ES-I3 (cell line): ENCODE results near the gene TAMALIN.

Source experiments
- H3K36me3 ChIP-seq: 2 replicates; pipeline ENCODE4 v1.6.1; 2013; ENCODE audit warnings: mild to moderate bottlenecking, low read length, control low read depth, moderate library complexity; ENCODE audit not compliant: insufficient read depth
- H3K4me1 ChIP-seq: 2 replicates; pipeline ENCODE4 v1.6.1; 2013; ENCODE audit warnings: mild to moderate bottlenecking, control low read depth, low read length; ENCODE audit not compliant: insufficient read depth
- H3K9ac ChIP-seq: 2 replicates; pipeline ENCODE4 v1.6.1; 2013; ENCODE audit warnings: low read depth, mild to moderate bottlenecking, low read length, moderate library complexity
- H3K9me3 ChIP-seq: 2 replicates; pipeline ENCODE4 v1.6.1; 2013; ENCODE audit warnings: mild to moderate bottlenecking, low read length, moderate library complexity; ENCODE audit not compliant: control insufficient read depth, insufficient read depth

Gene TAMALIN

DNA sequence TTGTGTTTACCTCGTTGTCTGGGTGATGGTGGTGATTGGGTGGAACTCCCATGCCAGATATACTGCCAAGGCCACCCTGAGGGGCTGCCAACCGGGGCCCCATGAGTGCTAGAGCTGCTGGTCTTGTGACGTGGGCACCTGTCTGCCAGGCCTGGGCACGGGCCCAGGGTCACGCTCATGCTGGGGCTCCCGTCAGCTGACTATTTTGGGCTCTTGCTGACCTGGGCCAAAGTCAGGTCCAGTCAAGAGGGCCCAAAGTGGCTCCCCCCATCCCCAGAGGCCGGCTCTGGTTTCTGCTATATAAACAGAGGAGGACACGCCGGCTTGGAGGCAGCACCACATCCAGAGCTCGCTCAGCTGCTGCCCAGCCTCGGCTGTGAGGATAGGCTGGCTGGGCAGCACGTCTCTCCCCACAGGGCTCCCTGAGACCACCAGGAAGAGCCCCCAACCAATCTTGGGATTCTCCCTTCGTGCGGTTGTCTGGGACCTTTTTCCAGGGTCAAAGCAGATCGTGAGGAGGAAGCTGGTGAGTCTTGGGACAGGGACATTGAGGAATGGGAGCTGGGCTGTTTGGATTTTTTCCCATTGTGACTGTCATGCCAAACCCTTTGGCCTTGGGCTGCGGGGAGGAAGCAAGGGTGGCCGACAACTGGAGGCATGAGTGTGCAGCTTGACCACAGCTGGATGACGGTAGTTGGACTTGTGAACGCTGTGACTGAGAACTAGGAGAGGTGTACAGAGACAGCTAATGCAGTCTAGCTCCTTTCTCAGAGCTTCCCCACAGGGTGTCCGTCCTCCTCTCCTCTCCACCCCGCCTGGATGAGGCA lies 36.9 kb downstream of the TAMALIN start:
- H3K9me3 ChIP-seq, result no peaks in the 10 kb centered on the region
- H3K9ac ChIP-seq, result no peak overlapping the region
- no peaks in the 10 kb centered on the region; the same call in 1 of the 2 replicates for H3K36me3 ChIP-seq
- H3K4me1 ChIP-seq, result peaks cover 5% of the 10 kb centered on the region; the same call in 1 of the 2 replicates

DNA sequence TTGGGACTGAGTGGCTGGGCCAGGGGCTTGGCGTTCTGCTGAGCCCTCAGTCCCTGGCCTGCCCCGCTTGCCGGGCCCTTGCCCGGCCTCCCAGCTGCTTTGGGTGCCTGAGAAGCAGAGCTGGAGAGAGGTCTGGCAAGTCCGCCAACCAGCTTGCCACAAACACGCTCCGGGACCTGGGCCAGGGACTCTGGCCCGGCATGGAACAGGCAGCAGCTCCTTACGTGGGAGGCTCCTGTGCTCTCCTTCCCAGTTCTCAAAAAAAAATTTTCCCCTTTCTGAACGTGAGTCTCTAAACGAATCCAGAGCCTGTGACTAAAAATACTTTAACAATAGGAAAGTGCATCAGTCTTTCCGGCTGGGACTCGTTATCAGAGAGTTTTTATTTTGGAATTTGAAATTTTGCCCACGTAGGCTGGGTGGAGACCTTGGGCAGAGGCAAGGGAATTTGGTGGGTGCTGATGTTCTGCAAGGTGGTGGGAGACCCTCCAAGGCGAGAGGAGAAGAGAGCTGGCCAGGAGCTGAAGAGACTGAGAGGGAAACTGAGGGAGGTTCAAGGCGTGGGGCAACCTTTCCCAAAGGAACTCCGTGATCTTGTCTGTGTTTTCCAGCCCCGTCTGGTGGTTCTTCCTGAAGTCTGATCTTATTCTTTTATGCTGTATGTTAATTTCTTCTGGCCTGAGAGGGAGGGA lies 37.7 kb downstream of the TAMALIN start:
- Histone ChIP-seq H3K9ac (no peak overlapping the region), H3K9me3 (no peaks in the 10 kb centered on the region), H3K4me1 (peaks cover 5% of the 10 kb centered on the region; the same call in 1 of the 2 replicates), H3K36me3 (no peaks in the 10 kb centered on the region; the same call in 1 of the 2 replicates)

DNA sequence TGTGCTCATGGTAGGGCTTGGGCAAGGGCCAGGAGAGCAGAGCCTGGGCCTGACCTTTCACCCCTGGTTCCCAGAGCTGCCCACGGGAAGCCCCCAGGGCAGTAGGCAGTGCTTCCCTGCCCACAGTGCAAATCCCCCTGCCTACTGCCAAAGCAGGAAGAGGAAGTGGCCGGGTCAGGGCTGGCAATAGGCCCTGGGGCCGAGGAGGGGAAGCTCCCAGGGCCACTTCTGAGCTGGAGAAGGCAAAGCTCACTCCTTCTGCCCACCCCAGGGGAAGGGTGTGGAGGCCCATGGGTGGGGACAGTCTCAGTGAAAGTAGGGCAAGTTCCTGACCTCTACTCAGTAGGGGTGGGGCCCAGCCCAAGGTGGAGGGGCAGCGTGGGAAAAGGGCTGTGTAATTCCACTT lies 39.1 kb downstream of the TAMALIN start:
- no peaks in the 10 kb centered on the region; the same call in 1 of the 2 replicates for H3K36me3 ChIP-seq
- no peak overlapping the region for H3K9ac ChIP-seq
- peaks cover 10% of the 10 kb centered on the region for H3K4me1 ChIP-seq
- H3K9me3 ChIP-seq, result no peaks in the 10 kb centered on the region

DNA sequence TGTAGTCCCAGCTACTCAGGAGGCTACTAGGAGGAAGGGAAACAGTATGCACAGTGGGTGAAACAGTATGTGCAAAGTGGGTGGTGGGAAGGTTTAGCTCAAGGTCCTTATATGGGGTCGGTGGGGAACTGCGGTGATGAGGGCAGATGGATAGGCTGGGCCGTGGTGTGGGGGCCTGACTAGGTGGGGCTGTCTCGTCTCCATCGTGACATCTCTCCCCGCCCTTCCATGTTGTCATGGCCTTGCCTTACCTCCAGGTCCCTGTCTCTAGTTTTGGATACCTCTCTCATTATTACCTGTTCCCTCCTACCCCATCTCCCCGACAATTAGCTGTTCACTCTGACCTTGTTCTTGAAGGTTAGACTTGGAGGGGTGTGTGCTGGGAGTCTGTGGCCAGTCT lies 40.1 kb downstream of the TAMALIN start:
- Histone ChIP-seq H3K36me3 (no peaks in the 10 kb centered on the region; the same call in 1 of the 2 replicates), H3K4me1 (peaks cover 4% of the 10 kb centered on the region), H3K9me3 (no peaks in the 10 kb centered on the region), H3K9ac (no peak overlapping the region)

DNA sequence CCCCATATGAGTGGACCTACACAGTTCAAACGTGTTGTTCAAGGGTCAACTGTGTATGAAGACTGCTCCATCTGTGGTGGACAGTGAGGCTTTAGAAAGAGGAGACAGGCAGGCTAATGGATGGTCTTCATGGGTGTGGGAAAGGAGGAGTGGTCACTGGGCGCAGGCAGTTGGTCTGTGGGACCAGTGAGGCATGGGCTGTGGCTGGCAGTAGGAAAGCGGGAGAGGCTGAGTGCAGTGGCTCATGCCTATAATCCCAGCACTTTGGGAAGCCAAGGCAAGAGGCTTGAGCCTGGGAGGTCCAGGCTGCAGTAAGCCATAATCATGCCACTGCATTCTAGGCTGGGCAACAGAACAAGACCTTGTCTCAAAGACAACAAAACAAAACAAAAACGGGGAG lies 42.5 kb downstream of the TAMALIN start:
- Histone ChIP-seq H3K9me3 (no peaks in the 10 kb centered on the region), H3K4me1 (peaks cover 8% of the 10 kb centered on the region), H3K36me3 (no peaks in the 10 kb centered on the region), H3K9ac (no peak overlapping the region)

DNA sequence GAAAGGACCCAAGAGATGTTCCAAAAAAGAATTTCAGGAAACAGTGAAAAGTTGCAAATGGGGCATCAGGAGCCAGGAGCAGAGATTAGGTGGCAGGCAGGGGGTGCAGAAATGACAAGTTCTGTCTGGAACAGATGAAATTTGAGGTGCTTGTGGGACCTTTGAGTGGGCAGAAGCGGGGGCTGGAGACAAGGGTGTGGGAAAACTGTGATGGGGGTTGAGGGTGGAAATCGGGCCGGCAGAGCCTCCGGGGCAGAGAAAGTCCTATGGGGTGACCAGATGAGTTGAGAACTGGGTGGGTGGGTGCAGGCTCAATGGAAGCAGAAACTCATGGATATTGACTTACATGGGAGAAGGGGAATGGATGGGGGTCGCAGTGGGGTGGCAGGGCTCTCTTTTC lies 42.9 kb downstream of the TAMALIN start:
- H3K9me3 ChIP-seq, result no peaks in the 10 kb centered on the region
- H3K9ac ChIP-seq, result no peak overlapping the region
- peaks cover 8% of the 10 kb centered on the region for H3K4me1 ChIP-seq
- H3K36me3 ChIP-seq, result no peaks in the 10 kb centered on the region

DNA sequence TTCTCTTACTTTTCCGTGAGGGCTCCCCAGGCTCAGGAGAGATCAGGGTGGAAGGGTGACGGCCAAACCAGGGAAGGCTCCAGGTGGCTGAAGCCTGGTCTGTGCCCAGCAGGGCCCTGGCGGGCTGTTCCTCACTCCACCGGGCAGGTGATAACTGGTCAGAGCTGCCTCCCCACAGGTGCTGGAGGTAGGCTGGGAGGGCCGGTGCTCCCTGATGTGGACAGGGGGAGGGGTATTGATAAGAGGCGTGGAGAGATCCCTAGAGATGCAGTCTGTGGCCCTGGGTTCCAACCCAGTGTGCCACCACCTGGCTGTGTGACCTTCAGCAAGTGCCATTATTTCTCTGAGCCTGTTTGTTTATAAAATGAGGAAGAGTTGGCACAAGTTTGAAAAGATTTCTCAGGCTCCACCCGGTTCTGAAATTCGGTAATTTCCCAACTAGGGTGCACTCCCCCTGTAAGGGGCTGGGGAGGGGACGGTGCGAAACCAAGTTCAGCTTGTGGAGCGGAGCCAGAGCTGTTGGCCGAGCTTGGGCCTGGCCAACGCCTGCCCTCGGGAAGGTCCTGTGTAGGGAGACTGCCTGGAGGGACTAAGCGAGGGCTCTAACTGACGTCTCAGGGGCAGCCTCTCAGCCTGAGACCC lies 43.5 kb downstream of the TAMALIN start:
- Histone ChIP-seq H3K4me1 (peaks cover 8% of the 10 kb centered on the region), H3K9me3 (no peaks in the 10 kb centered on the region), H3K36me3 (no peaks in the 10 kb centered on the region), H3K9ac (peak overlapping the region; percentile 92; the same call in 1 of the 2 replicates)

DNA sequence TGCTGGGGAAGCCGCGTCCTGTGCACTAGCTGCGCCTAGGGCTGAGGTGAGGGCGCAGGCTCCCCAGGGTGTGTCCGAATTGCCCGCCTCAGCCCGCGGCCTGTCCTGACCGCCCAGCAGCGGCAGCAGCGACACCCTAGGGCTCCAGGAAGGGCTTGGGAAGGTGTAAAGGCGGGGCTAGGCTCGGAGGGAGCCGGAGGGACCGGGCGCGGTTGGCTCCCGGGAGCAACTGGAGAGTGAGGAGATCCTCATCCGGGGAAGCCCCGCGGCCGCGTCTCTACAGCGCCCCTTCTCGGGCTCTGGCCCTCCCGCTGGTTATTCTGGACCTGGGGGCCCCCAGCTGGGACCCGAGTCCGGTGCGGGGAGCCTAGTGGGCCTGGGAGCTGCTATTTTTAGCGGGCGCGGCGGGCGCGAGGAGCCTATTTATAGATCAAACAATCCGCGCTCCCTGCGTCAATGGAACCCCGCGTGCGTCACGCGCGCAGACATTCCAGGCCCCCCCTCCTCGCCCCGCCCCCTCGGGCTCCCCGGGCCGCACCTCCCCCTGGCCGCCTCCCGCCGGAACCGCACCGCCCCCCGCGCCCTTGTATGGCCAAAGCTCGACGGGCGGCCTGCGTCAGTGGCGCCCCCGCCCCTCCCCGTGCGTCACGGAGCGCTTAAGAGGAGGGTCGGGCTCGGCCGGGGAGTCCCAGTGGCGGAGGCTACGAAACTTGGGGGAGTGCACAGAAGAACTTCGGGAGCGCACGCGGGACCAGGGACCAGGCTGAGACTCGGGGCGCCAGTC lies 44.2 kb downstream of the TAMALIN start, which contains the start of gene NR4A1:
TSS of gene NR4A1 (plus strand) at position 685 of the 784 bp plus-strand sequence. CDS start 2,887 bp downstream, outside the sequence.
- H3K4me1 ChIP-seq, result peaks cover 8% of the 10 kb centered on the region
- peak within 1 kb of the TSS; percentile 92 for H3K9ac ChIP-seq
- no peaks in the 10 kb centered on the region for H3K36me3 ChIP-seq
- no peaks in the 10 kb centered on the region for H3K9me3 ChIP-seq

DNA sequence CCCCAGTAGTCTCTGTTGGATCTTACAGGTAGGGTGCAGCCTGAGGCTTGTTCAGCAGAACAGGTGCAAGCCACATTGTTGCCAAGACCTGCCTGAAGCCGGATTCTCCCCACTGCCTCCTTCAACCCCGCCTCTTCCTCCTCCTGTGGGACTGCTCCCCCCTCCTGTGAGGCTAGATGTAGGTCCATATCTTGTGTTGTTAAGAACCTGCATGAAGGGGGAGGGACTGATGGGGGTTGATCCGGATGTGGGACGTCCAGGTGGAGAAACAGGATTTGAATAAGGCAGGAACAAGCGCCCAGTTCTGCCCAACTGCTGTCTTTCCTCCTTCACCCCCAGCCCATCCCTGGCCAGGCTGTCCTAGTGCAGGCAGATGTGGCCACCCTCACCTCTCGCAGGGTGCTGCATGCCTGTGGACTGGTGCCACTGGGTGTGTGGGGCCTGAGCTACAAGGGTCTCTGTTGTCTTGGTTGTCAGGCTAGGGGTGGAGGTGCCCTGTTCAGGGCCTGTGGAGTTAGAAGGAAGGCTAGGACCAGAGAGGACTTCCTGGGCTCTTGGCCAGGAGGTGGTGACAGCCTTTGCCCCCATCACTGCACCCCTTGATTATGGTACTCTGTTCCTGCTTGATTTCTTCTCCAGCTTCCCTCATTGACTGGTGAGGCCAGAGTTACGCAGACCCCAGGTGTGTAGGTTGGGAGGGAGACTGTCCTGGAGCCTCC lies 45.9 kb downstream of the TAMALIN start:
- no peaks in the 10 kb centered on the region for H3K9me3 ChIP-seq
- H3K9ac ChIP-seq, result no peak overlapping the region
- H3K36me3 ChIP-seq, result no peaks in the 10 kb centered on the region; the same call in 1 of the 2 replicates
- H3K4me1 ChIP-seq, result peaks cover 8% of the 10 kb centered on the region

DNA sequence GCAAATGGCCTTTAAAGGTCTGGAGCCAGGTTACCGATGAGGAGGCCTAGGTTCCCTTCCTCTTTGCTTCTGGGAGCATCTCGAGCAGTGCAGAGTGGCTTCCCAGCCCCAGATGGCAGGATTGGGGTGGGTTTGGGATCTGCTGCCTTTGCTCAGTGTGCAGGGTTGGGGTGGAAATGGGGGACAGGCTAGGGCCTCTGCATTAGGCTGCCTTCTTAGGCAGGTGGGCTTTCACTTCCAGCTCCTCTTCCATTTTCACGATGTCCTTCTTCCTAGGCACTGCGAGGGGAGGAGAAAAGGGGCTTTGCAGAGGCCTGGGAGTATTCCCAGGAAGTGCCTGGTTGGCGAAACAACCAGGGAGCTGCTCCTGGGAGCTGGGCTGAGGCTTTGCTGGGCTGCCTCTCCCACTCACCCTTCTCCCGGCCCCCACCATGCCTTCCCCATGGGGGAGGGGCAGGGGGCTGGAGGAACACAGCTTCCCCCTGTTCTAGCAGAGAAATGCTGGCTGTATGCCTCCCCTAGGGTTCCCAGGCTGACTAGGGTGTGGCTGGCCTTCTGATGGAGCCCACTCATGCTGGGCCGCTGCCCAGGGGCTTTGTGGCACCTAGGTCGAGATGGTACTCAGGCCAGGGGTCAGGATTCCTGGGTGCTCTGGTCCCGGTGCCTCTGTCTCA lies 46.9 kb downstream of the TAMALIN start:
- H3K36me3 ChIP-seq, result no peaks in the 10 kb centered on the region; the same call in 1 of the 2 replicates
- no peaks in the 10 kb centered on the region for H3K9me3 ChIP-seq
- peaks cover 8% of the 10 kb centered on the region for H3K4me1 ChIP-seq
- no peak overlapping the region for H3K9ac ChIP-seq

DNA sequence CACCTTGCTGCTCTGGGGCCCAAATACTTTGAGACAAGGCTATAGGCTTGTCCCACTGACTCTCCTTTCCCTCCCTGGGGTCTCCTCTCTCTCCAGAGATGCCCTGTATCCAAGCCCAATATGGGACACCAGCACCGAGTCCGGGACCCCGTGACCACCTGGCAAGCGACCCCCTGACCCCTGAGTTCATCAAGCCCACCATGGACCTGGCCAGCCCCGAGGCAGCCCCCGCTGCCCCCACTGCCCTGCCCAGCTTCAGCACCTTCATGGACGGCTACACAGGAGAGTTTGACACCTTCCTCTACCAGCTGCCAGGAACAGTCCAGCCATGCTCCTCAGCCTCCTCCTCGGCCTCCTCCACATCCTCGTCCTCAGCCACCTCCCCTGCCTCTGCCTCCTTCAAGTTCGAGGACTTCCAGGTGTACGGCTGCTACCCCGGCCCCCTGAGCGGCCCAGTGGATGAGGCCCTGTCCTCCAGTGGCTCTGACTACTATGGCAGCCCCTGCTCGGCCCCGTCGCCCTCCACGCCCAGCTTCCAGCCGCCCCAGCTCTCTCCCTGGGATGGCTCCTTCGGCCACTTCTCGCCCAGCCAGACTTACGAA lies 47.6 kb downstream of the TAMALIN start:
- H3K36me3 ChIP-seq, result no peaks in the 10 kb centered on the region; the same call in 1 of the 2 replicates
- H3K9ac ChIP-seq, result no peak overlapping the region

DNA sequence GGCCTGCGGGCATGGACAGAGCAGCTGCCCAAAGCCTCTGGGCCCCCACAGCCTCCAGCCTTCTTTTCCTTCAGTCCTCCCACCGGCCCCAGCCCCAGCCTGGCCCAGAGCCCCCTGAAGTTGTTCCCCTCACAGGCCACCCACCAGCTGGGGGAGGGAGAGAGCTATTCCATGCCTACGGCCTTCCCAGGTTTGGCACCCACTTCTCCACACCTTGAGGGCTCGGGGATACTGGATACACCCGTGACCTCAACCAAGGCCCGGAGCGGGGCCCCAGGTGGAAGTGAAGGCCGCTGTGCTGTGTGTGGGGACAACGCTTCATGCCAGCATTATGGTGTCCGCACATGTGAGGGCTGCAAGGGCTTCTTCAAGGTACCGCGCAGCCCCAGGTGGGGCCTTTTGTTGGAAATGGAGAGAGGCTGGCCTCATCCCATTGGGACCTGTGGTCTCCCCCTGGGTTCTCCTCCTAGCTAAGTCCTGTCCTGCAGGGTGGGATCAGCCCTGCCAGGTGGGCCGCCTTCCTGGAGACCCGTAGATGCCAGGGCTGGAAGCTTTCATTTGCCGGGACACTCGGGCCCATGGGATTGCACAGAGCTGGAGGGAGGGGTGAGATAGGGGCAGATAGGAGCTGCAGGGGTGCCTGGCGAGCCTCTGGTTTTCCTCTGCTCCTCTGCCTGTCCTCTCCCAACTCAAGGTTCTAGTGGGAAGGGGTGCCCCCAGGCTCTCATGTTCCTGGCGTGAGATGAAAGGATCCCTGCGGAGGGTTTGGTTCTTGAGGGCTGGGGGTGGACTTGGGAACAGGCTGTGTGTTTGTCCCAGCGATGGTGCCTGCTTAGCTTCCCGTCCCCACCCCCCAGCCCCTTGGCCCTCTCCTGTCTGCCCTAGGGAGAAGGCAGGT lies 48.3 kb downstream of the TAMALIN start:
- Histone ChIP-seq H3K9me3 (no peaks in the 10 kb centered on the region), H3K4me1 (peaks cover 7% of the 10 kb centered on the region), H3K9ac (no peak overlapping the region), H3K36me3 (no peaks in the 10 kb centered on the region; the same call in 1 of the 2 replicates)

More for the DNA sequence above, 47.6 kb downstream of the TAMALIN start:
- Histone ChIP-seq H3K4me1 (peaks cover 8% of the 10 kb centered on the region), H3K9me3 (no peaks in the 10 kb centered on the region)
